HFF-Myc (cell line): ENCODE measurements around the gene SH3PXD2A.

Experiments
- DNase-seq: peaks from one replicate; pipeline ENCODE4 v3.0.0-alpha.2; 2011; ENCODE audit warnings: low read depth; ENCODE audit errors: extremely low read depth
- H3K4me3 ChIP-seq: replicated peaks from 2 replicates; pipeline ENCODE4 v1.5.1; 2011; ENCODE audit warnings: low read depth, mild to moderate bottlenecking, control low read depth, low read length
- CTCF ChIP-seq: IDR thresholded peaks from 2 replicates; pipeline ENCODE4 v1.5.1; 2012; ENCODE audit warnings: mild to moderate bottlenecking, low read depth, low read length, control low read depth; ENCODE audit errors: missing control alignments

Gene SH3PXD2A

GRCh38 chr10:103795634-103796270, 59.6 kb downstream of the SH3PXD2A start:
- no peak for TF ChIP-seq CTCF
- DNase-seq, result no peak
- H3K4me3 ChIP-seq, result no peak overlapping the region

DNA sequence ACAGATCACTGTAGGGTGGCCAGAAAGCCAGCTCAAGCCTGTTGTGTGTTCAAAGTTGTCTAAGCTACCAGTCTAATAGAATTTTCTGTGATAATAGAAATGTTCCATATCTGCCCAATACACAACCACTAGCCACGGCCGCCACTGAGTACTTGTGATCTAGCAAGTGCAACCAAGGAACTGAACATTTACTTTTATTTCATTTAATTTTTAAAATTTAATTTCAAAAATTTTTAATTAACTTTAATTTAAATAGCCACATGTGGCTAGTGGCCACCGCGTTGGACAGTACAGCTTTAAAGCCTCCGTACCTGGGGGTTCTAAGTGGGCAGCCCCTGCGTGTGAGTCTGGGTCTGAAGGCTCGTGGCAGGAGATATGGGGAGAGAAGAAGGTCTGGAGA, 60.4 kb downstream of the SH3PXD2A start:
- DNase-seq, result no peak
- no peak for TF ChIP-seq CTCF
- no peak overlapping the region for H3K4me3 ChIP-seq

- no peak overlapping the region for H3K4me3 ChIP-seq
- no peak for DNase-seq
- TF ChIP-seq CTCF, result no peak
Observed at GRCh38 chr10:103793920-103794883, 61.2 kb downstream of the SH3PXD2A start.

DNA sequence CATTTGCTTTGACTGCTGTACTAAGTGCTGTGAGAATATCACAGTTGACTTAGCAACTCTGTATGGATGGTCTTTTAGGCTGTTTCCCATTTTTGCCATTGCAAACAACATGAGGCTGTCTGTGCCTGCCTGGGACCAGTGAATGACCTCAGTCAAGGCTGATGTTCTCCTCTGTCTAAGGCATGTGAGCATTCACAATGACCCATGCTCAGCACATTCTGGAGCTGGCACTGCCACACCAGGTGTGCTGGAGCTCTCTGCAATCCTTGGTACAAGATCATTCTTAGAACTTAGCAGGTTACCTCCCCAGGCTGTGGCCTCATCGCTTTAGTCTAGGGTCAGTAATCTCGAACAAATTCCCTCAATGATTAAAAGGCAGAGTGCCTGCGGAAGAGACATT, 61.9 kb downstream of the SH3PXD2A start:
- no peak overlapping the region for H3K4me3 ChIP-seq
- no peak for TF ChIP-seq CTCF
- no peak for DNase-seq

GRCh38 chr10:103792547-103792946, 62.8 kb downstream of the SH3PXD2A start:
- no peak overlapping the region for H3K4me3 ChIP-seq
- no peak for DNase-seq
- TF ChIP-seq CTCF, result no peak

DNA sequence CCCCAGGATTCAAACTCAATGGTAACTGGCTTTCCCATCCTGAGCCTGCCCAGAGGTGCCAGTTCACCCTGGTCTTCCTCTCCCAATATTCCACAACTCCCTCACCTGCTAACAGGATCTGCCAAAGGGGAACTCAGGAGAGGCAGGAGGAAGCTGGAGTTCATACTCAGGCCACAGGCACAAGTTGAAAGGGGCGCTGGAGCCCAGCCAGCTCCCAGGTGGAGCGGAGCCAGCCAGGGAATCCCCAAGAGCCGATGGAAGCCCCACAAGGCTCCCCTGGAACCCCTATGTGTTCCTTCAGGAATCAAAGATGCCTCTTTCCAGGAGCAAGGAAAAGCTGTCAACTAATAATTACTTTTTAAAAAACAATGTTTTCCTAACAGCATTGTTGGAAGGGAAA, 63.5 kb downstream of the SH3PXD2A start:
- TF ChIP-seq CTCF, result no peak
- DNase-seq, result no peak
- H3K4me3 ChIP-seq, result no peak overlapping the region
